ENCODE measurements around the gene RBM17. TPM values are rescaled to one million over a fixed set of nuclear protein-coding genes. Genes with fewer than 3 reads are reported as not detected.

RBM17 gene
- total RNA-seq, 1 experiment from 2014 or later = 124 TPM

DNA sequence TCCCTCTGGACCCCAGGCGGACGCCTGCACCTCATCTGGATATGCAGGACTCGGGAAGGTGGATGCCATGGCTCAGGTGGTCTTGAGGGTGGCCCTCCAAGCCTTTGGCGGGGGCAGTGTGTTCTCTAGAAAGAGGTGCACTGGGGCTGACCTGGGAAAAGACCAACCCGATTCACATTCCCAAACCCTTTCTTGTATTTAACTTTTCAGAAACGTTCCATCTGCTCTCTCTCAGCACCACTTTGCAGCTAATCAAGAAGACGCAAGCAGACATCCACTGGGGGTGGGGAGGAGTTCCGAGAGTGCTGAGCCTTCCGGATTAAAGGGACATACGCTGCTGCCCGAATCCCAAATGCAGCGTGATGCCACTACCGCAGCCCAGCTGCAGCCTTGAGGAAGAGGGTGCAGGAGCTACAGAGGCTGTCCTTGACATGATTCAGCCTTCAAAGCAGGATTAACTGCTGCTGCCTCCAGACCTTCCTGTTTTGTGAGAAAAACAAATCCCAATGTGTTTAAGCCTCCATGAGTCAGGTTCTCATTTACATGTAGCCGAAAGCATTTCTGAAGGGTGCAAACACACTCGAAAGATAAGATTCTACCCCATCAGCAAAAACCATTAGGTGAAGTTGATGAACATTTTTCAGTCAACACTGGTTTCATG, 39.9 kb downstream of the RBM17 start:
- H3K9ac ChIP-seq (ENCODE audit: extremely low read depth, insufficient read length, low read length) = no peak overlapping the region
- WGBS (ENCODE audit: extremely low coverage, insufficient read length, low lambda C conversion rate) = no CpG with 5 or more reads among the region's 15 CpGs
- H3T11ph ChIP-seq (ENCODE audit: low read length) = no peak overlapping the region
- H3K27me3 ChIP-seq (ENCODE audit: insufficient read depth, low read length) = no peaks in the 10 kb centered on the region
- peak overlapping the region; percentile 34; the same call in 1 of the 2 replicates for H3K14ac ChIP-seq (ENCODE audit: insufficient read depth, low read length)
- no peak overlapping the region for H3K27ac ChIP-seq (ENCODE audit: insufficient read length, low read depth, low read length)
- no peak overlapping the region for H2BK15ac ChIP-seq (ENCODE audit: low read depth, low read length)
- H4K20me1 ChIP-seq (ENCODE audit: control insufficient read depth, insufficient read depth, insufficient read length) = no peaks in the 10 kb centered on the region
- no peaks in the 10 kb centered on the region for H3K79me1 ChIP-seq (ENCODE audit: insufficient read depth, low read depth, low read length, poor library complexity, severe bottlenecking)
- H2BK12ac ChIP-seq (ENCODE audit: insufficient read length, low read depth, low read length) = no peak overlapping the region
- TF ChIP-seq CTCF (conservative IDR thresholded peaks at IDR 0.05) = no peak
- H4K8ac ChIP-seq (replicated peaks; ENCODE audit: insufficient read length, low read depth, low read length) = no peak overlapping the region
- no peak overlapping the region for H2AK5ac ChIP-seq (ENCODE audit: insufficient read length, low read length)
- H4K5ac ChIP-seq (ENCODE audit: insufficient read length, low read depth, low read length) = no peak overlapping the region
- Mint-ChIP-seq H3K27me3 (ENCODE audit: low read depth) (peaks cover 9% of the 10 kb centered on the region), H3K4me3 (no peak overlapping the region), H3K4me1 (peaks cover 12 to 23% of the 10 kb centered on the region in 2 experiments), H3K27ac (no peak overlapping the region; a peak in 1 of 7 replicates), H3K36me3 (ENCODE audit: insufficient read depth in 1 of 3, low read depth in 3 of 3) (no peaks in the 10 kb centered on the region), H3K9me3 (no peaks in the 10 kb centered on the region)
- no peak for DNase-seq
- H4K91ac ChIP-seq (ENCODE audit: insufficient read length, low read depth, low read length) = no peak overlapping the region
- H3K9me3 ChIP-seq (ENCODE audit: control insufficient read depth, low read depth, low read length) = no peaks in the 10 kb centered on the region
- H3K23me2 ChIP-seq (ENCODE audit: insufficient read length, low read depth, low read length, poor library complexity, severe bottlenecking) = no peaks in the 10 kb centered on the region
- H3K79me2 ChIP-seq (ENCODE audit: insufficient read depth, low read length) = no peaks in the 10 kb centered on the region
- no peak overlapping the region for H2BK120ac ChIP-seq (ENCODE audit: low read depth, low read length, poor library complexity, severe bottlenecking)
- no peak overlapping the region for H2AFZ ChIP-seq (ENCODE audit: low read length)
- H3K4me1 ChIP-seq (ENCODE audit: insufficient read depth, low read length) = no peaks in the 10 kb centered on the region
- H3K23ac ChIP-seq (ENCODE audit: insufficient read length, low read depth, low read length) = no peak overlapping the region
- H2BK20ac ChIP-seq (ENCODE audit: low read depth, low read length, poor library complexity, severe bottlenecking) = no peak overlapping the region
- H2BK5ac ChIP-seq (ENCODE audit: insufficient read length, low read length) = no peak overlapping the region
- H3K4ac ChIP-seq (ENCODE audit: low read depth, low read length) = no peak overlapping the region
- no peak overlapping the region for H3K56ac ChIP-seq (ENCODE audit: insufficient read length, low read depth, low read length)
- no peak overlapping the region for H3K18ac ChIP-seq (ENCODE audit: insufficient read length, low read depth, low read length)
- H3K4me2 ChIP-seq (ENCODE audit: insufficient read depth, insufficient read length, low read length) = no peak overlapping the region
